Effector memory CD8-positive, alpha-beta T cell (primary cell): ENCODE data around the gene SYNJ1.
A peak's percentile ranks its signal among the peaks of the same experiment; 100 is the strongest.
"Not testable (repeated sequence)": the region's sequence is repeated elsewhere in the genome, so short reads cannot be mapped to it uniquely, and the experiment has no call there.

Experiments used
- ATAC-seq: fragments of 150-1000 bp; cut with Tn5 transposase; replicated peaks from 2 replicates; pipeline ENCODE4 v1.10.0; 2021; ENCODE audit warnings: mild to moderate bottlenecking, moderate library complexity
- DNase-seq, 3 experiments: peaks; one replicate each; pipeline ENCODE4 v3.0.0; 2021
- H3K27ac Mint-ChIP-seq, 2 donors: one replicate each; pipeline ENCODE4 v1.8.0; 2022; ENCODE audit warnings: mild to moderate bottlenecking in 2 of 2, mixed read lengths in 2 of 2, moderate library complexity in 2 of 2
- H3K27me3 Mint-ChIP-seq, 2 donors: one replicate each; pipeline ENCODE4 v1.8.0; 2022; ENCODE audit warnings: mixed read lengths in 2 of 2
- H3K36me3 Mint-ChIP-seq: one replicate; pipeline ENCODE4 v1.8.0; 2022; ENCODE audit warnings: mild to moderate bottlenecking, moderate library complexity, mixed read lengths; ENCODE audit not compliant: insufficient read depth
- H3K4me1 Mint-ChIP-seq, 2 donors: one replicate each; pipeline ENCODE4 v1.8.0; 2022; ENCODE audit warnings: low read depth in 2 of 2, mixed read lengths in 2 of 2
- H3K4me3 Mint-ChIP-seq, 2 donors: one replicate each; pipeline ENCODE4 v1.8.0; 2022; ENCODE audit warnings: mild to moderate bottlenecking in 2 of 2, mixed read lengths in 2 of 2, moderate library complexity in 2 of 2
- H3K9me3 Mint-ChIP-seq, 2 donors: one replicate each; pipeline ENCODE4 v1.8.0; 2022; ENCODE audit warnings: mixed read lengths in 2 of 2
- total RNA-seq, 9 experiments: gene quantifications; one replicate each; lab custom pipeline; 2026; lab: John Stamatoyannopoulos, UW

SYNJ1 gene, protein sequence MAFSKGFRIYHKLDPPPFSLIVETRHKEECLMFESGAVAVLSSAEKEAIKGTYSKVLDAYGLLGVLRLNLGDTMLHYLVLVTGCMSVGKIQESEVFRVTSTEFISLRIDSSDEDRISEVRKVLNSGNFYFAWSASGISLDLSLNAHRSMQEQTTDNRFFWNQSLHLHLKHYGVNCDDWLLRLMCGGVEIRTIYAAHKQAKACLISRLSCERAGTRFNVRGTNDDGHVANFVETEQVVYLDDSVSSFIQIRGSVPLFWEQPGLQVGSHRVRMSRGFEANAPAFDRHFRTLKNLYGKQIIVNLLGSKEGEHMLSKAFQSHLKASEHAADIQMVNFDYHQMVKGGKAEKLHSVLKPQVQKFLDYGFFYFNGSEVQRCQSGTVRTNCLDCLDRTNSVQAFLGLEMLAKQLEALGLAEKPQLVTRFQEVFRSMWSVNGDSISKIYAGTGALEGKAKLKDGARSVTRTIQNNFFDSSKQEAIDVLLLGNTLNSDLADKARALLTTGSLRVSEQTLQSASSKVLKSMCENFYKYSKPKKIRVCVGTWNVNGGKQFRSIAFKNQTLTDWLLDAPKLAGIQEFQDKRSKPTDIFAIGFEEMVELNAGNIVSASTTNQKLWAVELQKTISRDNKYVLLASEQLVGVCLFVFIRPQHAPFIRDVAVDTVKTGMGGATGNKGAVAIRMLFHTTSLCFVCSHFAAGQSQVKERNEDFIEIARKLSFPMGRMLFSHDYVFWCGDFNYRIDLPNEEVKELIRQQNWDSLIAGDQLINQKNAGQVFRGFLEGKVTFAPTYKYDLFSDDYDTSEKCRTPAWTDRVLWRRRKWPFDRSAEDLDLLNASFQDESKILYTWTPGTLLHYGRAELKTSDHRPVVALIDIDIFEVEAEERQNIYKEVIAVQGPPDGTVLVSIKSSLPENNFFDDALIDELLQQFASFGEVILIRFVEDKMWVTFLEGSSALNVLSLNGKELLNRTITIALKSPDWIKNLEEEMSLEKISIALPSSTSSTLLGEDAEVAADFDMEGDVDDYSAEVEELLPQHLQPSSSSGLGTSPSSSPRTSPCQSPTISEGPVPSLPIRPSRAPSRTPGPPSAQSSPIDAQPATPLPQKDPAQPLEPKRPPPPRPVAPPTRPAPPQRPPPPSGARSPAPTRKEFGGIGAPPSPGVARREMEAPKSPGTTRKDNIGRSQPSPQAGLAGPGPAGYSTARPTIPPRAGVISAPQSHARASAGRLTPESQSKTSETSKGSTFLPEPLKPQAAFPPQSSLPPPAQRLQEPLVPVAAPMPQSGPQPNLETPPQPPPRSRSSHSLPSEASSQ (N-terminal part only)
- 16.7 to 42.9 (median 25.4) reads per million in 9 experiments for total RNA-seq

DNA sequence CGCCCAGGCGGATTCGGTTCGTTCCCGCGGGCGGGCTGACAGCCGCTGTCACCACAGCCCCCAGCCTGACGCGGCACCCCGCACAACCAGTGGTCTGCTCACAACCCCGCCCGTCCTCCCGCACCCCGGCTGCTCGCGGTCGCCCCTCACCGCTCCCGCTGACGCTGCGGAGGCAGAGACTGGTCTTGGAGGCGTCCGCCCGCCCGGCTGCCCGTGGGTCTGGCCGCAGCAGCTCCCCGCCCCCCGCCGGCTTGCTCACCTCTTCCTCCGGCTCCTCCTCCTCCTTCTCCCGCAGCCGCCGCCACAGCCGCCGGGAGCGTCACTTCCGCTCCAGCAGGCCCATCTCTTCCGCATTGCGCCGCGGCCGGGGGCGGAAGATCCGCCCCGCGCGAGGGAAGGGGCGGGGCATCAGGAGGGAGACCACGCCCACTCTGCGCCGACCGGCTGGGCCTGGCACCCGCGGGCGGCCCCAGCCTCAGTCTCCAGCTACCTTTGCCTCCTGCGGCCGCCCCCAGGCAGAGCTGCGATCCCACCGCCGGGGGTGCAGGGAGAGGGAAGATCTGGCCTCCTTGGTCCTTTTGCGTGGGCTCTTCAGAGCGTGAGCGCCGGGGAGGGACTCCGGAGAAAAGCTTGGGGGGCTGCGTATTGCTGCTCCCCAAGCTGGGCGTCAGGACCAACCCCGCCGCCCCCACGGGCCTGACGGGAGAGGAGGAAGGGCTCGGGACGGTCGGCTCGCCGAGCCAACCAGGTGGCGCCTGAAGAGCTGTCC lies at the start of gene SYNJ1:
Gene SYNJ1, minus strand, starts transcription at position 327 of the 769 bp plus-strand sequence. CDS start 1,118 bp downstream, outside the sequence.
- H3K4me1 Mint-ChIP-seq: peaks cover 16 to 29% of the 10 kb centered on the region in 2 donors
- H3K36me3 Mint-ChIP-seq: peaks cover 15% of the 10 kb centered on the region
- peak; percentile 91 to 93 (median 91) for DNase-seq
- ATAC-seq: peak; percentile 88
- H3K27me3 Mint-ChIP-seq: no peaks in the 10 kb centered on the region
- H3K9me3 Mint-ChIP-seq: no peaks in the 10 kb centered on the region
- peak within 1 kb of the TSS; percentile 97 to 98 for H3K4me3 Mint-ChIP-seq
- H3K27ac Mint-ChIP-seq: peak within 1 kb of the TSS; percentile 95 to 96

DNA sequence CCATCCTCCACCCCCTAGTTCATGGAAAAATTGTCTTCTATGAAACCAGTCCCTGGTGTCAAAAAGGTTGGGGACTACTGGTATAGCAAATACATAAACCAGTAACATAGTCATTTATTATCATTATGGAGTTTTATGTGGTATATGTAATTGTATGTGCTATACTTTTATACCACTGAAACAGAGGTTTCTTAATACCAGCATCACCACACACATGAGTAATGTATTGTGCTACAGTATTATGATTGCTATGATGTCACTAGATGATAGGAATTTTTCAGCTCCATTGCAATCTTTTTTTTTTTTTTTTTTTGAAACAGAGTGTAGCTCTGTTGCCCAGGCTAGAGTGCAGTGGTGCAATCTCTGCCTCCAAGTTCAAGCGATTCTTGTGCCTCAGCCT lies 49.5 kb upstream of the SYNJ1 start:
- Mint-ChIP-seq H3K4me1 (peaks cover 2 to 14% of the 10 kb centered on the region in 2 donors), H3K4me3 (no peak overlapping the region), H3K27me3 (no peaks in the 10 kb centered on the region), H3K36me3 (peaks cover 11% of the 10 kb centered on the region), H3K27ac (no peak overlapping the region), H3K9me3 (no peaks in the 10 kb centered on the region)
- DNase-seq: no peak
- ATAC-seq: no peak

GRCh38 chr21:32776743-32777142 lies 48.9 kb upstream of the SYNJ1 start:
- H3K27ac Mint-ChIP-seq: no peak overlapping the region
- peaks cover 17% of the 10 kb centered on the region for H3K36me3 Mint-ChIP-seq
- ATAC-seq (no peak), DNase-seq (no peak)
- H3K9me3 Mint-ChIP-seq: no peaks in the 10 kb centered on the region
- peaks cover 0 to under 1% of the 10 kb centered on the region in 2 donors for H3K27me3 Mint-ChIP-seq
- peaks cover 5 to 18% of the 10 kb centered on the region in 2 donors for H3K4me1 Mint-ChIP-seq
- H3K4me3 Mint-ChIP-seq: no peak overlapping the region

DNA sequence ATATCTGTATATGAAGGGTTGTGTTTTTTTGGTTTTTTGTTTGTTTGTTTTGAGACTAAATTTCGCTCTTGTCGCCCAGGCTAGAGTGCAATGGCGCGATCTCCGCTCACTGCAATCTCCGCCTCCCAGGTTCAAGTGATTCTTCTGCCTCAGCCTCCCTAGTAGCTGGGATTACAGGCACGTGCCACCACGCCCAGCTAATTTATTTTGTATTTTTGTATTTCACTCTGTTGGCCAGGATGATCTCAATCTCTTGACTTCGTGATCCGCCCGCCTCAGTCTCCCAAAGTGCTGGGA lies 45.2 kb upstream of the SYNJ1 start:
- ATAC-seq, DNase-seq, H3K27me3 Mint-ChIP-seq, H3K9me3 Mint-ChIP-seq: not testable (repeated sequence)
- H3K4me3 Mint-ChIP-seq: peak overlapping the region; percentile 82 to 86
- peaks cover 24 to 47% of the 10 kb centered on the region in 2 donors for H3K4me1 Mint-ChIP-seq
- peak overlapping the region; percentile 98 to 100 for H3K27ac Mint-ChIP-seq
- peaks cover 35% of the 10 kb centered on the region for H3K36me3 Mint-ChIP-seq

- H3K27ac Mint-ChIP-seq: peak overlapping the region; percentile 98 to 100
- DNase-seq: peak; percentile 5 to 21 (median 7)
- peak overlapping the region; percentile 82 to 86 for H3K4me3 Mint-ChIP-seq
- peaks cover 0 to 2% of the 10 kb centered on the region in 2 donors for H3K9me3 Mint-ChIP-seq
- peaks cover 39% of the 10 kb centered on the region for H3K36me3 Mint-ChIP-seq
- H3K4me1 Mint-ChIP-seq: peaks cover 28 to 52% of the 10 kb centered on the region in 2 donors
- peaks cover 0 to 5% of the 10 kb centered on the region in 2 donors for H3K27me3 Mint-ChIP-seq
- no peak for ATAC-seq
These were observed 44.7 kb upstream of the SYNJ1 start for GRCh38 chr21:32772281-32773047.

DNA sequence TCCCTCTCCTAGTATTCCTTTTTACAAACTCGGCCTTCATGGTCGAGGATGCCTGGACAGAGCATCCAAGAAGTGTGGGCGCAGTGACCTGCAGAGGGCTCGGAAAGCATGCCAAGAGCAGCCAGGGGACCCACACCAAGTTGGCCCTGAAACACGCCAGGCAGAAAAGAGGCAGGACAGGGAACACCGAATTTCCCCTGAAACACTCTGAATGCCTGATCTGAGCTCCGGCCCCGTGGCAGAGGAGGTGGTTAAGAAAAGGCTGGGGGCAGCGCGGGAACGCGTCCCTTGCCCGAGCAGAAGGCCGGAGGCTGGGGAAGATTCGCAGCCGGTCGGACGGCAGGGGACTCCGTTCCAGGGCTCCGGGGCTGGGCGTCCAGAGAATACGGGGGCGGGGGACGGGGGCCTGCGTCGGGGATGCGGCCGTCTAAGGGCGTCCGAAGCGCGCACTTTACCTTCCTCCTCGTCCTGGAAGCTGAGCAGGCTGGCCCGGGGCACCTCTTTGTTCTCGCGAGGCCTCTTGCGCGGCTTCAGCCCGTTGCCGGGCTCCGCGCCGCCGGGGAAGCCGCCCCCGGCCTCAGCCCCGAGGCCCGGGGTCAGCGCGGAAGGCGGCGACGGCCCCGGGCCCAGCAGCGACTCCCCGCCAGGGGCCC lies 43.2 kb upstream of the SYNJ1 start:
- Mint-ChIP-seq H3K4me3 (peak overlapping the region; percentile 82 to 86), H3K4me1 (peaks cover 39 to 67% of the 10 kb centered on the region in 2 donors), H3K9me3 (peaks cover 0 to 2% of the 10 kb centered on the region in 2 donors), H3K27ac (peak overlapping the region; percentile 98 to 100), H3K27me3 (peaks cover 0 to 5% of the 10 kb centered on the region in 2 donors), H3K36me3 (peaks cover 39% of the 10 kb centered on the region)
- DNase-seq (peak in 1 of 3 experiments; percentile 46), ATAC-seq (peak; percentile 42)

DNA sequence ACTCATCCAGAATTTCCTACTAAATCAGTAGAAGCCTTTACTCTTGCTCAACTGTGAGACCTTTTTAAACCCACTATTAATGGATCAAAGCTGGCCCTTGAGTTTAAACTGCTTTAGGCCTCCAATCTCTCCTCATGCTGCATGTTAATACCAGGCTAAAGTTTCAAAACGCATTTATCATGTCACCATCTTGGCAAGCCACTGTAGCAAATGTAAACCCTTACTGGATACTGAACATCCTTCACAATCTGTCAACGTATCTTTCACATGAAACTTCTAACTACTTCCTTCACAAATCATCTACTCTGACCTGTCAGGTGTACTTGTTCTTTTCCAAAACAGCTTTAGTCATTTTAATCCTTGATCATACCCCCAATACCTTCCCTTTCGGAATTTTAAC lies 40.7 kb upstream of the SYNJ1 start:
- H3K9me3 Mint-ChIP-seq: peaks cover 0 to 2% of the 10 kb centered on the region in 2 donors
- ATAC-seq: no peak
- peaks cover 0 to 5% of the 10 kb centered on the region in 2 donors for H3K27me3 Mint-ChIP-seq
- peaks cover 51 to 82% of the 10 kb centered on the region in 2 donors for H3K4me1 Mint-ChIP-seq
- no peak overlapping the region for H3K27ac Mint-ChIP-seq
- no peak for DNase-seq
- peak overlapping the region in 1 of 2 donors; percentile 10 for H3K4me3 Mint-ChIP-seq
- peaks cover 51% of the 10 kb centered on the region for H3K36me3 Mint-ChIP-seq

DNA sequence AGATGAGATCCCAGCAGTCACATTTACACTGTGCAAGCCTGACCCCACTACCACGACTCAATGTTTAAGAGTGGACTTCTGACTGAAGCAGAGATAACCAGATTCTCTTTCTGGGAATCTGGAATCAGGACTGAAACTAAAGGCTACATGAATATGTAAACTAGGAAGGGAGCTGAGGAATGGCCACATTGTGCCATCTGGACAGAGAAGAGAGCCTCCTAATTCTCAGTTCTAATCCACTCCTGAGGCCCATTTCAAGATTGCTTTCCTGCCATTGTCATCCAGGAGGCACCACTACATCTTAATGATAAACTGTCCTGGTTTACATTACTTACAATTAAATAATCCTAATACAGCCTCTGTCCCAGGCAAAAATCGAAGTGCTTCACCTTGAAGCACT lies 37.2 kb upstream of the SYNJ1 start:
- Mint-ChIP-seq H3K4me3 (no peak overlapping the region), H3K4me1 (peaks cover 40 to 64% of the 10 kb centered on the region in 2 donors), H3K36me3 (peaks cover 54% of the 10 kb centered on the region), H3K27me3 (no peaks in the 10 kb centered on the region), H3K27ac (peak overlapping the region; percentile 3 to 79), H3K9me3 (no peaks in the 10 kb centered on the region)
- DNase-seq: no peak
- ATAC-seq: no peak

GRCh38 chr21:32764186-32764585 lies 36.4 kb upstream of the SYNJ1 start:
- H3K4me1 Mint-ChIP-seq: peaks cover 36 to 55% of the 10 kb centered on the region in 2 donors
- DNase-seq (no peak), ATAC-seq (no peak)
- peaks cover 59% of the 10 kb centered on the region for H3K36me3 Mint-ChIP-seq
- no peak overlapping the region for H3K27ac Mint-ChIP-seq
- no peak overlapping the region for H3K4me3 Mint-ChIP-seq
- H3K9me3 Mint-ChIP-seq: no peaks in the 10 kb centered on the region
- no peaks in the 10 kb centered on the region for H3K27me3 Mint-ChIP-seq

- no peak overlapping the region for H3K27ac Mint-ChIP-seq
These were observed 30.0 kb upstream of the SYNJ1 start for GRCh38 chr21:32757804-32758203.

DNA sequence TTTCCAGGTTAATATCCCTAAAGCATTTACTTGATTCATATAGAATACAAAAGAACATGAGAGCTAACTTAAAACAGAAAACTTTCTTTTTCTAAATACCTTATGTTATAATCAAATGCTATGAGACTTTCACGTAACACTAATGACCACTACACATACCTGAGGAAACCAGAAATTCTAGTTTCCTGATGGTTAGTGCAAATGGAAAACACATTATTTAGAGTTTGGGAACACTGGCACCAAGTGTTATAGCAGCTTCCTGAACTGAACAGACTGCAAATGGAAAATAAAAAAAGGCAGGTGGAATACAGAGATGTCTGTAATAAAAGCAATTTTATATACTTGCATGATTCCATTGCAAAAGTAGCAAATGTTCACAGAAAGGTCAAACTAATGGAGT lies 28.3 kb upstream of the SYNJ1 start:
- H3K36me3 Mint-ChIP-seq: peaks cover 87% of the 10 kb centered on the region
- H3K27me3 Mint-ChIP-seq: no peaks in the 10 kb centered on the region
- H3K9me3 Mint-ChIP-seq: no peaks in the 10 kb centered on the region

More at GRCh38 chr21:32757804-32758203, 30.0 kb upstream of the SYNJ1 start:
- Mint-ChIP-seq H3K9me3 (no peaks in the 10 kb centered on the region), H3K27me3 (no peaks in the 10 kb centered on the region), H3K36me3 (peaks cover 90% of the 10 kb centered on the region), H3K4me1 (peaks cover 1 to 14% of the 10 kb centered on the region in 2 donors), H3K4me3 (no peak overlapping the region)
- ATAC-seq (no peak), DNase-seq (no peak)

More for the DNA sequence above, 28.3 kb upstream of the SYNJ1 start:
- ATAC-seq (no peak), DNase-seq (no peak)
- Mint-ChIP-seq H3K4me3 (no peak overlapping the region), H3K4me1 (peaks cover 1 to 13% of the 10 kb centered on the region in 2 donors), H3K27ac (no peak overlapping the region)
